Neural cell (in vitro differentiated cells): ENCODE data around the gene MCL1. TPM values are rescaled to one million over a fixed set of nuclear protein-coding genes. Genes with fewer than 3 reads are reported as not detected.

Experiments used
- H2AFZ ChIP-seq: fragments of 200-600, 300-800 bp; sonication (generic), shearing (Covaris generic); 2 replicates; pipeline ENCODE4 v1.6.0; 2014; ENCODE audit warnings: low read depth, mild to moderate bottlenecking, antibody characterized with exemption, low read length, moderate library complexity
- H3F3A ChIP-seq: fragments of 200-600 bp; shearing (Covaris generic); 2 replicates; pipeline ENCODE4 v1.6.1; 2016; ENCODE audit warnings: mild to moderate bottlenecking, moderate library complexity, mixed read lengths, antibody characterized with exemption, low read length; ENCODE audit not compliant: insufficient read depth, poor library complexity, severe bottlenecking
- H3K27ac ChIP-seq: fragments of 200-600, 300-800 bp; sonication (generic), shearing (Covaris generic); 2 replicates; pipeline ENCODE4 v1.5.1; 2014; ENCODE audit warnings: mild to moderate bottlenecking, low read length, moderate library complexity
- H3K27me3 ChIP-seq: fragments of 300-800, 200-600 bp; sonication (generic), shearing (Covaris generic); 2 replicates; pipeline ENCODE4 v1.6.0; 2014; ENCODE audit warnings: mild to moderate bottlenecking, low read depth, low read length, moderate library complexity; ENCODE audit not compliant: insufficient read depth
- H3K36me3 ChIP-seq: fragments of 300-800, 200-600 bp; sonication (generic), shearing (Covaris generic); 2 replicates; pipeline ENCODE4 v1.5.1; 2014; ENCODE audit warnings: mild to moderate bottlenecking, antibody characterized with exemption, low read length, moderate library complexity; ENCODE audit not compliant: insufficient read depth
- H3K4me2 ChIP-seq: fragments of 300-800, 200-600 bp; sonication (generic), shearing (Covaris generic); 2 replicates; pipeline ENCODE4 v1.6.0; 2014; ENCODE audit warnings: mild to moderate bottlenecking, low read length
- H3K4me3 ChIP-seq: fragments of 300-800, 200-600 bp; sonication (generic), shearing (Covaris generic); 2 replicates; pipeline ENCODE4 v1.5.1; 2014; ENCODE audit warnings: mild to moderate bottlenecking, low read length, moderate library complexity
- H3K79me2 ChIP-seq: fragments of 200-600 bp; shearing (Covaris generic); replicated peaks from 2 replicates; pipeline ENCODE4 v1.6.0; 2014; ENCODE audit warnings: mild to moderate bottlenecking, low read length, moderate library complexity; ENCODE audit not compliant: insufficient read depth
- H3K9ac ChIP-seq: fragments of 300-800, 200-600 bp; sonication (generic), shearing (Covaris generic); 2 replicates; pipeline ENCODE4 v1.6.1; 2016; ENCODE audit warnings: mild to moderate bottlenecking, low read length, mixed read lengths
- H3K9me2 ChIP-seq: fragments of 200-600 bp; shearing (Covaris generic); 2 replicates; pipeline ENCODE4 v1.6.1; 2016; ENCODE audit warnings: mild to moderate bottlenecking, low read length, mixed read lengths; ENCODE audit not compliant: insufficient read depth
- H3K9me3 ChIP-seq: fragments of 200-600, 300-800 bp; sonication (generic), shearing (Covaris generic); 2 replicates; pipeline ENCODE4 v1.6.1; 2016; ENCODE audit warnings: mild to moderate bottlenecking, mixed run types, low read length, moderate library complexity, mixed read lengths
- H4K20me1 ChIP-seq: fragments of 200-600 bp; shearing (Covaris generic); 2 replicates; pipeline ENCODE4 v1.6.1; 2016; ENCODE audit warnings: mild to moderate bottlenecking, mixed run types; ENCODE audit not compliant: insufficient read depth
- CTCF ChIP-seq: fragments of 450-650 bp; IDR thresholded peaks from 2 replicates; pipeline ENCODE4 v1.5.1; 2014; ENCODE audit warnings: antibody characterized with exemption, mild to moderate bottlenecking, moderate library complexity; ENCODE audit not compliant: poor library complexity, severe bottlenecking
- EP300 ChIP-seq: fragments of 450-650 bp; conservative IDR thresholded peaks from 2 replicates; pipeline ENCODE4 v1.6.1; 2014; ENCODE audit warnings: antibody characterized with exemption, mild to moderate bottlenecking, moderate library complexity; ENCODE audit not compliant: poor library complexity, severe bottlenecking
- EZH2 ChIP-seq: fragments of 200-600, 300-800 bp; shearing (Covaris generic), sonication (generic); IDR thresholded peaks from 2 replicates; pipeline ENCODE4 v1.6.1; 2014; ENCODE audit warnings: antibody characterized with exemption, low read length, borderline replicate concordance, mild to moderate bottlenecking; ENCODE audit not compliant: insufficient read depth, poor library complexity, severe bottlenecking
- MXI1 ChIP-seq: fragments of 450-650 bp; conservative IDR thresholded peaks from 2 replicates; pipeline ENCODE4 v1.6.1; 2014; ENCODE audit warnings: antibody characterized with exemption, mild to moderate bottlenecking; ENCODE audit not compliant: poor library complexity, severe bottlenecking
- POLR2AphosphoS5 ChIP-seq: IDR thresholded peaks from 2 replicates; pipeline ENCODE4 v1.6.1; 2012
- RAD21 ChIP-seq: fragments of 450-650 bp; conservative IDR thresholded peaks from 2 replicates; pipeline ENCODE4 v1.6.1; 2014; ENCODE audit warnings: antibody characterized with exemption, mild to moderate bottlenecking, moderate library complexity
- REST ChIP-seq: IDR thresholded peaks from 2 replicates; pipeline ENCODE4 v1.6.1; 2012; ENCODE audit warnings: borderline replicate concordance
- SMC3 ChIP-seq: fragments of 450-650 bp; conservative IDR thresholded peaks from 2 replicates; pipeline ENCODE4 v1.6.1; 2014; ENCODE audit warnings: antibody characterized with exemption, mild to moderate bottlenecking, moderate library complexity; ENCODE audit not compliant: poor library complexity
- TAF1 ChIP-seq: IDR thresholded peaks from 2 replicates; pipeline ENCODE4 v1.6.1; 2012; ENCODE audit warnings: low read depth
- polyA plus RNA-seq: library from polyadenylated mRNA; depleted of rRNA; stranded (reverse); fragments of >200 nt; gene quantifications from 2 replicates; pipeline ENCODE4 v1.2.3, GENCODE V29; 2014

Gene MCL1
- polyA plus RNA-seq, 1 donor from 2014 or later, result 171 TPM

- Histone ChIP-seq H4K20me1 (peaks cover 27% of the 10 kb centered on the region), H3F3A (peaks cover 9% of the 10 kb centered on the region), H3K9me2 (no peaks in the 10 kb centered on the region), H3K27ac (peak overlapping the region; percentile 100), H2AFZ (no peak overlapping the region), H3K4me3 (peak overlapping the region; percentile 100), H3K9me3 (no peaks in the 10 kb centered on the region), H3K79me2 (peaks cover 62% of the 10 kb centered on the region), H3K4me2 (peak overlapping the region; percentile 93), H3K9ac (peak overlapping the region; percentile 100), H3K27me3 (no peaks in the 10 kb centered on the region), H3K36me3 (peaks cover 16% of the 10 kb centered on the region)
- TF ChIP-seq CTCF (no peak), SMC3 (no peak), EZH2 (no peak), POLR2AphosphoS5 (no peak), TAF1 (no peak), EP300 (no peak), MXI1 (no peak), REST (no peak), RAD21 (no peak)
Observed at GRCh38 chr1:150577557-150578271, 1.7 kb downstream of the MCL1 start.

- no peak for TF ChIP-seq POLR2AphosphoS5
- TF ChIP-seq RAD21, result no peak
- TF ChIP-seq TAF1, result no peak
- no peak for TF ChIP-seq CTCF
- peak; percentile 19 for TF ChIP-seq MXI1
- Histone ChIP-seq H3K79me2 (peaks cover 67% of the 10 kb centered on the region), H4K20me1 (peaks cover 27% of the 10 kb centered on the region), H3K9me3 (no peaks in the 10 kb centered on the region), H3K4me3 (peak overlapping the region; percentile 100), H3K27me3 (no peaks in the 10 kb centered on the region), H3F3A (peaks cover 9% of the 10 kb centered on the region), H2AFZ (no peak overlapping the region), H3K36me3 (peaks cover 16% of the 10 kb centered on the region), H3K4me2 (peak overlapping the region; percentile 93), H3K9me2 (no peaks in the 10 kb centered on the region), H3K27ac (peak overlapping the region; percentile 100), H3K9ac (peak overlapping the region; percentile 100)
Observed at GRCh38 chr1:150576794-150577556, 2.4 kb downstream of the MCL1 start.
